ENCODE measurements around the gene GAL3ST2. TPM values are rescaled to one million over a fixed set of nuclear protein-coding genes. Genes with fewer than 3 reads are reported as not detected.

The GAL3ST2 gene
- total RNA-seq, 4 donors from 2014 or later = 0.40 TPM; not detected in 3

DNA sequence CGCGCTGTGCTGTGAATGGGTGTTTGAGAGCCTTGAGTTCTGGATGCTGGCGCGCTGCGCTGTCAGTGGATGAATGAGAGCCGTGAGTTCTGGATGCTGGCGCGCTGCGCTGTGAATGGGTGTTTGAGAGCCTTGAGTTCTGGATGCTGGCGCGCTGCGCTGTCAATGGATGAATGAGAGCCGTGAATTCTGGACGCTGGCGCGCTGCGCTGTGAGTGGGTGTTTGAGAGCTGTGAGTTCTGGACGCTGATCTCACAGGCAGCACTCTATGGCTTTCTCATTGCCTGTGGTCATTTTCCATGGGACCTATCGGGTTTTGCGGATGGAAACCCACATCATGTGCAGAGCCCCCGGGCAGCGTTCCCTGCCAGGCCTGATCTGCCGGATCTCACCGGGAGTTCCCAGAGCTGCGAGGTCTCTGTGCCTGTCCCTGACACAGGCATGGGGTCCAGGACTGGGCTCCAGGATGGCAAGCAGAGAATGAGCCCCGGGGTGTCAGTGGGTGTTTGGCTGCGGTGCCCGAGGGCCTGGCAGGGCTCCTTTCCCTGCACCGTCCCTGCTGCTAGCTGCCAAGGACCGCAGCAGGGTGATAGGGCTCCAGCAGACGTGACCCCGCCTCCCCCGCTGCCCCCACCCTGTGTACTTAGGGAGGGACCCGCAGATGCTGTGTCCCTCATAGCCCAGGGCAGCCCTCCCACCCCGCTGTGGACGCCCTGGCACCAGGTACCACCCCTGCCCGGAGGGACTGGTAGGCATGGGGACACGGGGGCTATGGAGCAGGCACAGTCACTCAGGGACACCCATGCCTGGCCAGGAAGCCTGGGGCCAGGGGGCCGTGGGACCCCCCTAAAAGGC, 72.4 kb downstream of the GAL3ST2 start:
- Histone ChIP-seq H3K9me3 (no peaks in the 10 kb centered on the region), H3K4me3 (no peak overlapping the region), H3K27ac (no peak overlapping the region), H3K27me3 (peaks cover 3% of the 10 kb centered on the region), H3K36me3 (no peaks in the 10 kb centered on the region), H3K4me1 (peaks cover 0 to 14% (median 10%) of the 10 kb centered on the region in 3 donors)
- TF ChIP-seq, protein P1, sequence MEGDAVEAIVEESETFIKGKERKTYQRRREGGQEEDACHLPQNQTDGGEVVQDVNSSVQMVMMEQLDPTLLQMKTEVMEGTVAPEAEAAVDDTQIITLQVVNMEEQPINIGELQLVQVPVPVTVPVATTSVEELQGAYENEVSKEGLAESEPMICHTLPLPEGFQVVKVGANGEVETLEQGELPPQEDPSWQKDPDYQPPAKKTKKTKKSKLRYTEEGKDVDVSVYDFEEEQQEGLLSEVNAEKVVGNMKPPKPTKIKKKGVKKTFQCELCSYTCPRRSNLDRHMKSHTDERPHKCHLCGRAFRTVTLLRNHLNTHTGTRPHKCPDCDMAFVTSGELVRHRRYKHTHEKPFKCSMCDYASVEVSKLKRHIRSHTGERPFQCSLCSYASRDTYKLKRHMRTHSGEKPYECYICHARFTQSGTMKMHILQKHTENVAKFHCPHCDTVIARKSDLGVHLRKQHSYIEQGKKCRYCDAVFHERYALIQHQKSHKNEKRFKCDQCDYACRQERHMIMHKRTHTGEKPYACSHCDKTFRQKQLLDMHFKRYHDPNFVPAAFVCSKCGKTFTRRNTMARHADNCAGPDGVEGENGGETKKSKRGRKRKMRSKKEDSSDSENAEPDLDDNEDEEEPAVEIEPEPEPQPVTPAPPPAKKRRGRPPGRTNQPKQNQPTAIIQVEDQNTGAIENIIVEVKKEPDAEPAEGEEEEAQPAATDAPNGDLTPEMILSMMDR (IDR thresholded peaks at IDR 0.05) = no peak
- TF ChIP-seq POLR2A (IDR thresholded peaks at IDR 0.05) (no peak), POLR2AphosphoS5 (IDR thresholded peaks at IDR 0.05) (no peak), EP300 (IDR thresholded peaks at IDR 0.05) (no peak)
- ATAC-seq = no peak
- 85 to 87% methylated on average over 3 to 7 of the region's 39 CpGs for WGBS, 2 donors (ENCODE audit: low coverage in 1 of 2)

DNA sequence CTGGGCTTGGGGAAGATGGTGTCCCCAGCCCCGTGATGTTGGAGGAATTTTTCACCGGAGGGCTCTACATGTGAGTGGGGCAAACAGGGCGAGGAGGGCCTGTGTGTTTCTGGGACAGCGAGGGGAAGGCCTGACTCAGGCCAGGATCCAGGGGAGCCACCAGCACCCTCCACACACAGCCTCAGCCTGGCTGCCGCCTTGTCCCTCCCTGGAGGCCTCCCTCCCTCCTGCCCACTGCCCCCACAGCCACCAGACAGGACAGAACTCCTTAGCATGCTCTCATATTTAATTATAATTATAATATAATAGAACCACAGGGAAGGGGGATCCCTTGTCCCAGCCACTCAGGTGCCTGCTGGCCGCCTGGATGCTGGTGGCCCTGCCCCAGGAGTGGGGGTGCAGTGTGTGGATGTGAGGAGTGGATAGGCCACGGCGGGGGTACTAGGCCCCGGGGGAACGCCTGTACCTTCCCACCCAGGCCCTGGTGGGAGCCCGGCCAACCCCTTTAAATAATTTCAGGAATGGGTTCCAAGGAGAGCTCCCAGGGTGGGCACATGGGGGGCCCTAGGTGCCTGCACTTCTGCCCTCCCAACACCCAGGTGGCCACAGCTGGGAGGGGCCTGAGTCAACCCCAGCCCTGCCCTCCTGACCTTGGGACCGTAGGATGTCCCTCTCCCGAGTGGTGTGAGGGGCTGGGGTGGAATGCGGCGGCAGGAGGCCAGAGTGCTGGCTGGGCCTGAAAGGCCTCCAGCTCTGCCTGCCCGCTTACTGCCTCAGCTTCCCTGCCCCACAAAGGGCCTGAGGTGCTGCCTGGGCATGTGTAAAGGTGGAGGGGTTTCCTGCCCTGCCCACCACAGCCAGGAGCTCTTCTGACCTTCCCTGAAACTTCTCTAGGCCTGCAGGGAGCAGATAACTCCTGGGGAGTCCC, 73.3 kb downstream of the GAL3ST2 start:
- Histone ChIP-seq H3K4me1 (peaks cover 0 to 12% (median 9%) of the 10 kb centered on the region in 3 donors), H3K4me3 (no peak overlapping the region), H3K27ac (no peak overlapping the region), H3K36me3 (no peaks in the 10 kb centered on the region), H3K27me3 (peaks cover 3% of the 10 kb centered on the region), H3K9me3 (no peaks in the 10 kb centered on the region)
- ATAC-seq = no peak
- TF ChIP-seq POLR2AphosphoS5 (IDR thresholded peaks at IDR 0.05) (no peak), EP300 (IDR thresholded peaks at IDR 0.05) (no peak), POLR2A (IDR thresholded peaks at IDR 0.05) (no peak)
- TF ChIP-seq, protein P1 (IDR thresholded peaks at IDR 0.05) = no peak
- WGBS, 2 donors (ENCODE audit: low coverage in 1 of 2) = 100% methylated on average over 1 of the region's 16 CpGs; no CpG with 5 or more reads in 1 of the 2 donors

DNA sequence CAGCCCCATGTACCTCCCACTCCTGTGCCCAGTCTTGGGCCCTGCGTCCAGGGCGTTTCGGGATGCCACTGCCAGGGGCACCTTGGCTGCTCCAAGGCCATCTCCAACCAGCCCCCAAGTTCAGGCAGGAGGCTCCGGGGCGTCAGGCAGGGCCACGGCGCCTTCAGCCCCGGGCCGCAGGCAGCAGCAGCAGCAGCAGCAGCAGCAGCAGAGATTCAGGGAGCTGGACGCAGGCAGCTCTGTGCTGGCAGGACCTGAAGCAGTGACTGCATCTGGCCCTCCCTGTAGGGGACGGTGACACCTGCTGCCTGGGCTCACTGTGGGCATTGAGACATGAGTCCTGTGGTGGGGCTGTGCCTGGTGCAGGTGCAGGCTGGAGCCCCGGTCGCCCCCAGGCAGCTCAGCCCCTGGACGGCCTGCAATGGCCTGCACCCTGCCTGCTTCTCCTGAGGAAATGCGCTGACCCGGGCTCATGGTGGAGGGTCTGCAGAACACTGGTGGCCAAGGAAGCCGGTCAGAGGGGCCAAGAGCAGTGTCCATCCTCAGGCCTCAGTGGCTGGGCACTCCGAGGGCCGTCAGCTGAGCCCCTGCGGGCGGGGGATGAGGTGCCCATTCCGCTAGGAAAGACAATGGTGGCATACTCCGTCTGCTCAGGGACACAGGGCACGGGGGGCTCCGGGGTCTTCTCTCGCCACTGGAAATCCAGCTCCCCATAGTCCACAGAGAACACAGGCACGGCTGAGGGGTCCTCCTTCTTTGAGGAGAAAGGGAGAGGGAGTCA, 74.1 kb downstream of the GAL3ST2 start:
- no peak for TF ChIP-seq POLR2A (IDR thresholded peaks at IDR 0.05)
- TF ChIP-seq EP300 (IDR thresholded peaks at IDR 0.05) = no peak
- TF ChIP-seq, protein P1 (IDR thresholded peaks at IDR 0.05) = no peak
- TF ChIP-seq POLR2AphosphoS5 (IDR thresholded peaks at IDR 0.05) = no peak
- Histone ChIP-seq H3K4me1 (peaks cover 0 to 9% (median 4%) of the 10 kb centered on the region in 3 donors), H3K9me3 (no peaks in the 10 kb centered on the region), H3K36me3 (no peaks in the 10 kb centered on the region), H3K27me3 (peaks cover 3% of the 10 kb centered on the region), H3K27ac (no peak overlapping the region), H3K4me3 (no peak overlapping the region)
- no peak for ATAC-seq
- no CpG with 5 or more reads among the region's 27 CpGs for WGBS, 2 donors (ENCODE audit: low coverage in 1 of 2)

DNA sequence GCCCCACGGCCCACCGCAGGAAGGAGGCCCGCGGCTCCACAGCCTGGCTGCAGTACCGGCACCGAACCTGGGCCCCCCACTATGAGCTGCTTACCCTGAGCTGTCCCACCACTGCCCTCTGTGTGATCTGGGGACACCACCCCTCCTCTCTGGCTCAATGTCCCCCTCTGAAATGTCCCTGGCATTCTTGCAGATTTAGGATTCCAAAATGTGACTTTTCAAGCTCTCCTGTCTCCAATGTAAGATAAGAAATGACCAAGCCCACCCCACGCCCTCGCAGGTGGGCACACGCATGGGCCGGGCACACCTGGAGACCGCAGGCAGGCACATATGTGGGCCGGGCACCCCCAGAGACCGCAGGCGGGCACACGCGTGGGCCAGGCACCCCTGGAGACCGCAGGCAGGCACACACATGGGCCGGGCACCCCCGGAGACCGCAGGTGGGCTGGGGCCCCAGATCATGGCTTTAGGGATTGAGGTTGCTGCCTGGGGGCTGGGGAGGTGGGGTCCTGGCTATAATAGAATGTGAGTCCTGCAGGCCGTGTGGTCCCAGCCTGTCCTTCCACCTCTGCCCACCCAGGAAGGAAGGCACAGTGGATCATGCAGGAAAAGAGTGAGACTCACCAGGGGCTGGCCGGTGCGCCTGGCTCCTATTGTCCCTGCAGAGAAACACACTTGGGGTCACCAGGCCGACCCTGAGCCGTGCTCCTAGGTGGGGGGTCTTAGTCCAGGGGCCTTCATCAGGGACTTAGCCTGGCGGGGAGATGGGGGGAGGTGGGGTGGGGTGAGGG, 74.9 kb downstream of the GAL3ST2 start:
- Histone ChIP-seq H3K27me3 (peaks cover 3% of the 10 kb centered on the region), H3K27ac (no peak overlapping the region), H3K36me3 (no peaks in the 10 kb centered on the region), H3K4me1 (peaks cover 0 to 9% (median 4%) of the 10 kb centered on the region in 3 donors), H3K4me3 (no peak overlapping the region), H3K9me3 (no peaks in the 10 kb centered on the region)
- no peak for ATAC-seq
- 100% methylated on average over 1 of the region's 26 CpGs for WGBS, 2 donors (ENCODE audit: low coverage in 1 of 2)
- no peak for TF ChIP-seq EP300 (IDR thresholded peaks at IDR 0.05)
- no peak for TF ChIP-seq POLR2A (IDR thresholded peaks at IDR 0.05)
- TF ChIP-seq, protein P1 (IDR thresholded peaks at IDR 0.05) = no peak
- TF ChIP-seq POLR2AphosphoS5 (IDR thresholded peaks at IDR 0.05) = no peak

Data from gastroesophageal sphincter (tissue), 4 donors.